PC-3 (cell line): ENCODE data around the gene MORN1.

Experiments used
- CTCF ChIP-seq: fragments of 300-600 bp; sonication (generic); conservative IDR thresholded peaks from 2 replicates; pipeline ENCODE4 v1.5.1; 2017; ENCODE audit warnings: antibody characterized with exemption, low read depth, mild to moderate bottlenecking, low read length
- EZH2 ChIP-seq: fragments of 300-600 bp; sonication (generic); IDR thresholded peaks from one replicate; pipeline ENCODE4 v1.6.1; 2017; ENCODE audit warnings: antibody characterized with exemption, mild to moderate bottlenecking, low read length; ENCODE audit not compliant: unreplicated experiment
- EZH2phosphoT487 ChIP-seq: fragments of 300-600 bp; sonication (generic); IDR thresholded peaks from 2 replicates; pipeline ENCODE4 v1.6.1; 2018; ENCODE audit warnings: mild to moderate bottlenecking, antibody characterized with exemption, low read length, borderline replicate concordance

DNA sequence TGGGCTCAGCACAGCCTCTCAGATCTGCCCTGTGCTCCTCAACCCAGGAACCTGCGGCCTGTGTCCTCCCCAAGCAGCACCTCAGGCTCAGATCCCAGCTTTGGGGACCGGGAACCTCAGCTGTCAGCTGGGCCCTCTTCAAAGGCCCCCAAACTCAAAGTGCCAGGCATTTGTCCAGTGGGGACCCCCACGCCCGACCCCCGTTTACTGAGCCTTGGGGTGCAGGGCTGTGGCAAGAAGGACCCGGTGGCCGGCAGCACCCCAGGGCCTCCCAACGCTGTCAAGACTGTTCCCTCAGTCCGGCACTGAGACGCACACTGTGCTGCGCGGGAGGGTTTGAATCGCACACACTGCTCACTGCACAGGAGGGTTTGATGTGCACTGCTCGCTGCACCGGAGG lies 35.0 kb downstream of the MORN1 start:
- TF ChIP-seq CTCF (no peak), EZH2 (no peak), EZH2phosphoT487 (no peak)
